H1 (cell line): ENCODE data around the gene MCM7. TPM values are rescaled to one million over a fixed set of nuclear protein-coding genes. Genes with fewer than 3 reads are reported as not detected.

Experiments used
- CBX5 ChIP-seq: fragments of 300-800, 300-1000 bp; sonication (generic); IDR thresholded peaks from 2 replicates; pipeline ENCODE4 v1.7.1; 2016; ENCODE audit warnings: antibody characterized with exemption, low read length, low read depth
- CBX8 ChIP-seq: fragments of 300-800, 300-1000 bp; sonication (generic); IDR thresholded peaks from 2 replicates; pipeline ENCODE4 v1.7.1; 2016; ENCODE audit warnings: low read depth, low read length, borderline replicate concordance
- CEBPB ChIP-seq: IDR thresholded peaks from 2 replicates; pipeline ENCODE4 v1.6.1; 2012; ENCODE audit warnings: low read depth, low read length
- CHD1 ChIP-seq: IDR thresholded peaks from 2 replicates; pipeline ENCODE4 v1.6.1; 2012; ENCODE audit warnings: low read depth, low read length, improper control_type of control experiment
- CTBP2 ChIP-seq: IDR thresholded peaks from 2 replicates; pipeline ENCODE4 v1.7.0; 2011; ENCODE audit warnings: borderline replicate concordance, mild to moderate bottlenecking, moderate library complexity, mixed read lengths, low read length; ENCODE audit not compliant: insufficient read depth, insufficient read length
- CTCF ChIP-seq, 3 experiments: IDR thresholded peaks; 1 replicate in 2 of 3; 2 replicates in 1 of 3; pipeline versions ENCODE4 v1.5.1 to v1.6.1; 2011; ENCODE audit warnings: low read length in 3 of 3, mild to moderate bottlenecking in 3 of 3, inconsistent platforms in 2 of 3, low read depth in 1 of 3, moderate library complexity in 1 of 3; ENCODE audit not compliant: insufficient read depth in 1 of 3; ENCODE audit errors: control extremely low read depth in 1 of 3
- FOSL1 ChIP-seq: IDR thresholded peaks from 2 replicates; pipeline ENCODE4 v1.6.1; 2011; ENCODE audit warnings: mild to moderate bottlenecking, low read depth, low read length, moderate library complexity; ENCODE audit not compliant: insufficient read depth
- JUN ChIP-seq: IDR thresholded peaks from 2 replicates; pipeline ENCODE4 v1.6.1; 2011; ENCODE audit warnings: low read depth, mild to moderate bottlenecking, improper control_type of control experiment, low read length
- KDM1A ChIP-seq: fragments of 200-600, 300-600 bp; sonication (generic); IDR thresholded peaks from 2 replicates; pipeline ENCODE4 v1.7.1; 2016; ENCODE audit warnings: mild to moderate bottlenecking, low read length, borderline replicate concordance
- KDM4A ChIP-seq: IDR thresholded peaks from one replicate; pipeline ENCODE4 v1.7.1; 2012; ENCODE audit warnings: low read depth, mild to moderate bottlenecking, moderate library complexity, low read length, inconsistent platforms; ENCODE audit not compliant: severe bottlenecking
- PHF8 ChIP-seq: fragments of 200-600 bp; sonication (generic); conservative IDR thresholded peaks from 2 replicates; pipeline ENCODE4 v1.7.1; 2012; ENCODE audit warnings: low read depth, mild to moderate bottlenecking, inconsistent platforms, low read length, moderate library complexity
- POU5F1 ChIP-seq: IDR thresholded peaks from 2 replicates; pipeline ENCODE4 v1.6.1; 2011; ENCODE audit warnings: low read depth, mild to moderate bottlenecking, low read length, moderate library complexity
- RXRA ChIP-seq: IDR thresholded peaks from 2 replicates; pipeline ENCODE4 v1.6.1; 2011; ENCODE audit warnings: low read depth, mild to moderate bottlenecking, low read length, moderate library complexity; ENCODE audit not compliant: insufficient read depth
- SAP30 ChIP-seq: fragments of 300-600 bp; sonication (generic); IDR thresholded peaks from 2 replicates; pipeline ENCODE4 v1.7.1; 2012; ENCODE audit warnings: low read length, moderate library complexity, mild to moderate bottlenecking, inconsistent platforms; ENCODE audit not compliant: insufficient read depth, insufficient replicate concordance
- SIX5 ChIP-seq: IDR thresholded peaks from 2 replicates; pipeline ENCODE4 v1.6.1; 2011; ENCODE audit warnings: mild to moderate bottlenecking, low read depth, low read length
- SP4 ChIP-seq: IDR thresholded peaks from 2 replicates; pipeline ENCODE4 v1.6.1; 2012; ENCODE audit warnings: low read length, inconsistent platforms
- TAF7 ChIP-seq: optimal IDR thresholded peaks from 2 replicates; pipeline ENCODE3; 2011; ENCODE audit warnings: low read depth, mild to moderate bottlenecking, inconsistent platforms, low read length, moderate library complexity, borderline replicate concordance
- TCF12 ChIP-seq: IDR thresholded peaks from 2 replicates; pipeline ENCODE4 v1.6.1; 2011; ENCODE audit warnings: low read depth, mild to moderate bottlenecking, low read length
- YY1 ChIP-seq: IDR thresholded peaks from 2 replicates; pipeline ENCODE4 v1.6.1; 2011; ENCODE audit warnings: low read depth, mild to moderate bottlenecking, low read length
- ZNF274 ChIP-seq: IDR thresholded peaks from 2 replicates; pipeline ENCODE4 v1.7.0; 2012; ENCODE audit warnings: low read length, borderline replicate concordance; ENCODE audit errors: extremely low read depth
- polyA plus RNA-seq, 7 experiments: library from polyadenylated mRNA; depleted of rRNA in 3 of 7; stranded (reverse) in 5 of 7; unstranded in 2 of 7; fragments of >200 nt in 5 of 7; fragments of 200-250 nt in 2 of 7; gene quantifications; 1 replicate in 5 of 7; 2 replicates in 1 of 7; 4 replicates in 1 of 7; pipeline versions ENCODE4 v1.2.1 to v1.2.3, GENCODE V29; 2011 to 2013; ENCODE audit warnings: missing spikeins in 2 of 7, mixed read lengths in 2 of 7
- total RNA-seq: library from RNA; stranded (reverse); fragmentation: NEBNext Ultra II Directional; extraction: Animal tissue kit (Norgen Biotek cat#: 25700); gene quantifications from 2 replicates; pipeline ENCODE4 v1.2.1, GENCODE V29; 2021
- TF ChIP-seq, protein P1 (sequence below): IDR thresholded peaks from 2 replicates; pipeline ENCODE4 v1.6.1; 2011; ENCODE audit warnings: low read depth, mild to moderate bottlenecking, low read length; ENCODE audit not compliant: insufficient read depth

Gene MCM7
- total and polyA plus RNA-seq, 2 of the 8 experiments (the other 6 are each of a cell fraction or from before 2014, with no cell fraction given) = 313 to 344 TPM

GRCh38 chr7:100088621-100089457 lies 12.4 kb downstream of the MCM7 start, which contains the start of gene COPS6 (continued):
- TF ChIP-seq KDM4A = peak; percentile 69
- TF ChIP-seq, protein P1, sequence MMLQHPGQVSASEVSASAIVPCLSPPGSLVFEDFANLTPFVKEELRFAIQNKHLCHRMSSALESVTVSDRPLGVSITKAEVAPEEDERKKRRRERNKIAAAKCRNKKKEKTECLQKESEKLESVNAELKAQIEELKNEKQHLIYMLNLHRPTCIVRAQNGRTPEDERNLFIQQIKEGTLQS = no peak
- TF ChIP-seq KDM1A = no peak
- TF ChIP-seq CBX5 = no peak
- no peak for TF ChIP-seq CTBP2
- peak; percentile 94 for TF ChIP-seq YY1
- no peak for TF ChIP-seq TCF12
- TF ChIP-seq TAF7 = no peak
- no peak for TF ChIP-seq CBX8
- TF ChIP-seq PHF8 = peak; percentile 79
- no peak for TF ChIP-seq ZNF274
- no peak for TF ChIP-seq FOSL1
- no peak for TF ChIP-seq CHD1
- peak; percentile 67 for TF ChIP-seq SAP30
- no peak for TF ChIP-seq JUN
- no peak for TF ChIP-seq SIX5
- no peak for TF ChIP-seq RXRA
- TF ChIP-seq SP4 = peak; percentile 34; the same call in 1 of the 2 replicates
- no peak for TF ChIP-seq CTCF (IDR thresholded peaks at IDR 0.05; ENCODE audit: control extremely low read depth in 1 of 3, insufficient read depth in 1 of 3, low read depth in 1 of 3, low read length in 3 of 3)
- no peak for TF ChIP-seq POU5F1
- TF ChIP-seq CEBPB = no peak
